ENCODE measurements around the gene CHD1. TPM values are rescaled to one million over a fixed set of nuclear protein-coding genes. Genes with fewer than 3 reads are reported as not detected.

The CHD1 gene
- total and polyA plus RNA-seq, 2 of the 4 experiments (the other 2 are of a cell fraction), result 12.3 to 33.7 TPM

DNA sequence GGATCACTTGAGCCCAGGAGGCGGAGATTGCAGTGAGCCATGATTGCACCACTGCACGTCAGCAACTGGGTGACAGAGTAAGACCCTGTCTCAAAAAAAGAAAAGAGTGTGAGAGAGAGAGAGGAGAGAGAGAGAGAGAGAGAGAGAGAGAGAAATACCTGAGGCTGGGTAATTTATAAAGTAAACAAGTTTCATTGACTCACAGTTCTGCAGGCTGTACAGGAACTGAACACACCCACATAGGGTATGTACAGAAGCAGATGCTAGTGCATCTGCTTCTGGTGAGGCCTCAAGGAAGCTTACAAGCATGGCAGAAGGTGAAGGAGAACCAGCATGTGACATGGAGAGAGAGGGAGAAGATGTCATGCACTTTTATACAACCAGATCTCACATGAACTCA is 46.4 kb upstream of the CHD1 start:
- ChIA-PET POLR2A (ENCODE audit: unreplicated experiment) (no interaction called here), CTCF (interaction anchor here (0.7 kb wide), 1 partner anchor 48 kb away, joined by 3 read pairs; no protein-coding TSS in a partner anchor)
- no peak overlapping the region for H2BK5ac ChIP-seq (ENCODE audit: low read depth, low read length, poor library complexity, severe bottlenecking)
- H3K27me3 ChIP-seq (ENCODE audit: control insufficient read depth, insufficient read depth, low read length), result no peaks in the 10 kb centered on the region
- no peak overlapping the region for H3K27ac ChIP-seq (ENCODE audit: insufficient read depth, low read length)
- intact Hi-C loops (cut with micrococcal nuclease) (no loop called here), dilution Hi-C loops (cut with HindIII; ENCODE audit: low sequenced_read_pairs, unreplicated experiment) (no loop called here), in situ Hi-C loops (cut with MboI; ENCODE audit: low sequenced_read_pairs) (no loop called here)
- H2BK20ac ChIP-seq (ENCODE audit: low read depth, low read length), result no peak overlapping the region
- H3K4ac ChIP-seq (ENCODE audit: low read depth, low read length), result no peak overlapping the region
- TF ChIP-seq RCOR1 (IDR thresholded peaks at IDR 0.05; ENCODE audit: insufficient replicate concordance, low read length) (no peak), RFX5 (IDR thresholded peaks at IDR 0.05; ENCODE audit: low read depth, low read length) (no peak), BHLHE40 (IDR thresholded peaks at IDR 0.05; ENCODE audit: low read depth, low read length) (no peak), MAFK (IDR thresholded peaks at IDR 0.05; ENCODE audit: low read depth, low read length) (no peak), MXI1 (IDR thresholded peaks at IDR 0.05; ENCODE audit: borderline replicate concordance, low read depth, low read length) (no peak), RAD21 (IDR thresholded peaks at IDR 0.05; ENCODE audit: low read length) (no peak), MAZ (IDR thresholded peaks at IDR 0.05; ENCODE audit: borderline replicate concordance, low read depth, low read length) (no peak), FOS (IDR thresholded peaks at IDR 0.05; ENCODE audit: low read depth, low read length) (no peak), USF2 (IDR thresholded peaks at IDR 0.05; ENCODE audit: low read depth, low read length) (no peak)
- TF ChIP-seq, protein P1, sequence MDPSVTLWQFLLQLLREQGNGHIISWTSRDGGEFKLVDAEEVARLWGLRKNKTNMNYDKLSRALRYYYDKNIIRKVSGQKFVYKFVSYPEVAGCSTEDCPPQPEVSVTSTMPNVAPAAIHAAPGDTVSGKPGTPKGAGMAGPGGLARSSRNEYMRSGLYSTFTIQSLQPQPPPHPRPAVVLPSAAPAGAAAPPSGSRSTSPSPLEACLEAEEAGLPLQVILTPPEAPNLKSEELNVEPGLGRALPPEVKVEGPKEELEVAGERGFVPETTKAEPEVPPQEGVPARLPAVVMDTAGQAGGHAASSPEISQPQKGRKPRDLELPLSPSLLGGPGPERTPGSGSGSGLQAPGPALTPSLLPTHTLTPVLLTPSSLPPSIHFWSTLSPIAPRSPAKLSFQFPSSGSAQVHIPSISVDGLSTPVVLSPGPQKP (IDR thresholded peaks at IDR 0.05; ENCODE audit: borderline replicate concordance, low read depth, low read length), result no peak
- H3K4me1 ChIP-seq (ENCODE audit: control insufficient read depth, insufficient read depth, low read length), result no peaks in the 10 kb centered on the region
- no peak overlapping the region for H3K4me2 ChIP-seq (ENCODE audit: low read depth, low read length)
- H3K79me1 ChIP-seq (ENCODE audit: low read depth in 1 of 2, low read length in 2 of 2), result no peaks in the 10 kb centered on the region
- H3K18ac ChIP-seq (ENCODE audit: low read depth, low read length), result no peak overlapping the region
- no peaks in the 10 kb centered on the region for H3K9me3 ChIP-seq (ENCODE audit: control insufficient read depth, insufficient read depth, low read length)
- WGBS, 2 experiments (ENCODE audit: extremely low coverage in 2 of 2, insufficient read length in 1 of 2), result 100% methylated on average over 2 of the region's 2 CpGs; no CpG with 5 or more reads in 1 of the 2 experiments
- no peaks in the 10 kb centered on the region for H3K9me1 ChIP-seq (ENCODE audit: insufficient read depth, low read length)
- no peak overlapping the region for H4K5ac ChIP-seq (ENCODE audit: low read depth, low read length)
- no peak overlapping the region for H3K9ac ChIP-seq (ENCODE audit: low read depth, low read length)
- no peaks in the 10 kb centered on the region for H3K36me3 ChIP-seq (ENCODE audit: control insufficient read depth, insufficient read depth, low read length)
- no peak overlapping the region for H4K8ac ChIP-seq (ENCODE audit: low read depth in 2 of 2, low read length in 2 of 2)
- H2AFZ ChIP-seq (replicated peaks; ENCODE audit: low read length, poor library complexity), result no peak overlapping the region
- no peak for ATAC-seq (ENCODE audit: low read depth)
- no peak overlapping the region for H4K91ac ChIP-seq (ENCODE audit: insufficient read depth, low read depth, low read length)
- peak; percentile 9 for DNase-seq
- no peak overlapping the region for H2AK9ac ChIP-seq (replicated peaks; ENCODE audit: low read depth, low read length, poor library complexity)
- H2AK5ac ChIP-seq (ENCODE audit: low read depth, low read length), result no peak overlapping the region
- H3K14ac ChIP-seq (replicated peaks; ENCODE audit: low read depth, low read length), result no peak overlapping the region
- no TSS peak for BruUV-seq (replicated peaks)
- H2BK120ac ChIP-seq (ENCODE audit: low read depth, low read length), result no peak overlapping the region
- no peak overlapping the region for H3K56ac ChIP-seq (ENCODE audit: extremely low read depth, insufficient read depth, low read length)
- H2BK15ac ChIP-seq (ENCODE audit: low read depth, low read length), result no peak overlapping the region
- H3K23ac ChIP-seq (ENCODE audit: low read depth, low read length), result no peak overlapping the region
- no peaks in the 10 kb centered on the region for H4K20me1 ChIP-seq (ENCODE audit: insufficient read depth, low read length)
- no peak overlapping the region for H3K4me3 ChIP-seq (ENCODE audit: insufficient read depth, low read depth, low read length)

Data from IMR-90 (cell line).